PFSK-1 (cell line): ENCODE results near the gene SCN2B.

Experiments
- POLR2AphosphoS5 ChIP-seq: IDR thresholded peaks from 2 replicates; pipeline ENCODE4 v1.6.1; 2012; ENCODE audit warnings: low read depth, mild to moderate bottlenecking, control low read depth, low read length, moderate library complexity
- SIN3A ChIP-seq: IDR thresholded peaks from 2 replicates; pipeline ENCODE4 v1.6.1; 2012; ENCODE audit warnings: mild to moderate bottlenecking, low read length, moderate library complexity, borderline replicate concordance; ENCODE audit not compliant: insufficient read depth

- TF ChIP-seq SIN3A = no peak
- no peak for TF ChIP-seq POLR2AphosphoS5
These were observed 12.9 kb downstream of the SCN2B start for GRCh38 chr11:118163494-118163893.
